Measurements from ENCODE around the gene BSPRY. TPM values are rescaled to one million over a fixed set of nuclear protein-coding genes. Genes with fewer than 3 reads are reported as not detected.
A peak's percentile ranks its signal among the peaks of the same experiment; 100 is the strongest.

Gene BSPRY
- total and polyA plus RNA-seq, 2 of the 13 experiments (the other 11 are each of a cell fraction or from before 2014, with no cell fraction given), result 0.09 to 0.26 TPM

GRCh38 chr9:113368348-113368981 is 19.1 kb downstream of the BSPRY start:
- no peaks in the 10 kb centered on the region for H3K27me3 ChIP-seq (ENCODE audit: control insufficient read depth in 1 of 2, insufficient read depth in 2 of 2, low read length in 2 of 2)
- ChIA-PET POLR2A (interaction anchor here (0.8 to 2.2 kb wide), 3 partner anchors 19 to 93 kb away, joined by 3 to 6 read pairs (median 4); partner anchors contain the start of genes C9orf43, CDC26 and POLE3), CTCF (ENCODE audit: low intra/inter-chr PET ratio, low total read pairs) (no interaction called here)
- intact Hi-C loops (cut with micrococcal nuclease; ENCODE audit: unreplicated experiment) (no loop called here), in situ Hi-C loops (cut with HindIII; ENCODE audit: extremely low pct_ligation_motif_present, low pct_unique_long_range_greater_than_20kb) (no loop called here)
- H3K9me3 ChIP-seq (ENCODE audit: low read length), result no peaks in the 10 kb centered on the region
- DNase-seq (ENCODE audit: low spot score) (no peak), FAIRE-seq (no peak), ATAC-seq (no peak; the same call in 2 of the 3 replicates)
- no peak overlapping the region for H3K27ac ChIP-seq (ENCODE audit: extremely low read length, insufficient read depth, low read length)
- H3K4me2 ChIP-seq (ENCODE audit: low read depth, low read length), result peak overlapping the region; percentile 34; the same call in 1 of the 2 replicates
- H3K9ac ChIP-seq (ENCODE audit: insufficient read depth, low read depth, low read length), result no peak overlapping the region
- H3K4me1 ChIP-seq (ENCODE audit: insufficient read depth, low read length), result peaks cover 72% of the 10 kb centered on the region
- no peaks in the 10 kb centered on the region for H3K79me2 ChIP-seq (ENCODE audit: insufficient read depth, low read length)
- H4K20me1 ChIP-seq (ENCODE audit: insufficient read depth, low read length), result peaks cover 1% of the 10 kb centered on the region; the same call in 1 of the 2 replicates
- H2AFZ ChIP-seq (ENCODE audit: low read length), result no peak overlapping the region
- no peak overlapping the region for H3K4me3 ChIP-seq (replicated peaks in 1 of 3; ENCODE audit: insufficient read depth in 1 of 3, low read depth in 2 of 3, low read length in 3 of 3)
- H3K36me3 ChIP-seq (replicated peaks in 1 of 2; ENCODE audit: control insufficient read depth in 1 of 2, insufficient read depth in 2 of 2, low read length in 2 of 2), result no peaks in the 10 kb centered on the region
- WGBS (ENCODE audit: low lambda C conversion rate), result 31% methylated on average over 5 of the region's 5 CpGs
- no TSS peak for BruUV-seq (replicated peaks)
- TF ChIP-seq AFF4 (CRISPR knock-in tag; IDR thresholded peaks at IDR 0.05) (no peak), NR2F6 (IDR thresholded peaks at IDR 0.05) (0 out of 2 replicates have a peak, but pooled peaks have one; percentile 41), NR2F6 (CRISPR knock-in tag; IDR thresholded peaks at IDR 0.05) (peak; percentile 59; the same call in 1 of the 2 replicates), FOXP1 (IDR thresholded peaks at IDR 0.05) (no peak), FOXP1 (CRISPR knock-in tag; IDR thresholded peaks at IDR 0.05) (no peak), ZNF674 (CRISPR knock-in tag; IDR thresholded peaks at IDR 0.05; ENCODE audit: low read depth) (no peak), ZNF512 (CRISPR knock-in tag; IDR thresholded peaks at IDR 0.05) (no peak), HNF4A (CRISPR knock-in tag; IDR thresholded peaks at IDR 0.05) (peak; percentile 23; the same call in 1 of the 2 replicates), ARID5B (CRISPR knock-in tag; IDR thresholded peaks at IDR 0.05) (peak; percentile 27; the same call in 1 of the 2 replicates), U2AF1 (optimal IDR thresholded peaks at IDR 0.05; ENCODE audit: low read depth, low read length) (no peak), RARA (CRISPR knock-in tag; IDR thresholded peaks at IDR 0.05) (peak; percentile 91), TOE1 (CRISPR knock-in tag; IDR thresholded peaks at IDR 0.05) (no peak), SMARCC2 (IDR thresholded peaks at IDR 0.05) (no peak), SKI (IDR thresholded peaks at IDR 0.05; ENCODE audit: partially characterized antibody) (peak; percentile 13), SAP130 (CRISPR knock-in tag; IDR thresholded peaks at IDR 0.05; ENCODE audit: low read depth) (peak; percentile 15; the same call in 1 of the 2 replicates), KLF11 (CRISPR knock-in tag; IDR thresholded peaks at IDR 0.05) (no peak)
